Activated effector memory CD4-positive, alpha-beta T cell treated with Interleukin-2 at 50 U/mL for 16 hours (primary cell): ENCODE results near the gene EMC10.
"Not testable (repeated sequence)": the region's sequence is repeated elsewhere in the genome, so short reads cannot be mapped to it uniquely, and the experiment has no call there.

Experiments
- DNase-seq: peaks from one replicate; pipeline ENCODE4 v3.0.0-alpha.2; 2020

The EMC10 gene

GRCh38 chr19:50476224-50476906 lies at the start of gene EMC10, which contains the start of gene GARIN5A:
TSS of gene EMC10 (plus strand) at chr19:50476507. CDS start at chr19:50476545, 38 bp downstream.
TSS of gene GARIN5A (minus strand) at chr19:50476848. CDS start at chr19:50476388, 460 bp downstream.
- peak; percentile 88 for DNase-seq

- DNase-seq: no peak
Observed at GRCh38 chr19:50427318-50427925, 48.9 kb upstream of the EMC10 start.

DNA sequence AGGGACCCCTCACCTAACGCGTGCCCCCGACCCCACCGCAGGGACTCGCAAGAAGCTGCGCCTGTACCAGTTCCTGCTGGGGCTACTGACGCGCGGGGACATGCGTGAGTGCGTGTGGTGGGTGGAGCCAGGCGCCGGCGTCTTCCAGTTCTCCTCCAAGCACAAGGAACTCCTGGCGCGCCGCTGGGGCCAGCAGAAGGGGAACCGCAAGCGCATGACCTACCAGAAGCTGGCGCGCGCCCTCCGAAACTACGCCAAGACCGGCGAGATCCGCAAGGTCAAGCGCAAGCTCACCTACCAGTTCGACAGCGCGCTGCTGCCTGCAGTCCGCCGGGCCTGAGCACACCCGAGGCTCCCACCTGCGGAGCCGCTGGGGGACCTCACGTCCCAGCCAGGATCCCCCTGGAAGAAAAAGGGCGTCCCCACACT lies 48.3 kb upstream of the EMC10 start:
- DNase-seq: peak; percentile 13

GRCh38 chr19:50428772-50429463 lies 47.4 kb upstream of the EMC10 start:
- DNase-seq: no peak

DNA sequence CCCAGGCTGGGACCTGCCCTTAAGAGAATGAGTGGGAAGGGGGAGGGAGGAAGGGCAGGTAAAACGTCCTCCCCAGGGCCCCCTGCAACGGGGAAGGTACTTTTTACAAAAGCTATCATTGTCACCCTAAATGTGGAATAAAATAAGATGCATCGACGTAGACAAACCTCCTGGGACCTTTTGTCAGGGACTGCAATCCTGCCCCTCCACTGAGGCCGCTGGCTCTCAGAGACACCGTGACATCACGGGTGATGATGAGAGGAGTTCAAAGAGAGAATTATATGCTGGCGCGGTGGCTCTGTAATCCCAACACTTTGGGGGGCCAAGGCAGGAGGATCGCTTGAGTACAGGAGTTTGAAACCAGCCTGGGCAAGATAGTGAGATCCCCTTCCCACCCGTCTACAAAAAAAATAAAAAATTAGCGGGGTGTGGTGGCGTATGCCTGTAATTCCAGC lies 45.4 kb upstream of the EMC10 start:
- no peak for DNase-seq

DNA sequence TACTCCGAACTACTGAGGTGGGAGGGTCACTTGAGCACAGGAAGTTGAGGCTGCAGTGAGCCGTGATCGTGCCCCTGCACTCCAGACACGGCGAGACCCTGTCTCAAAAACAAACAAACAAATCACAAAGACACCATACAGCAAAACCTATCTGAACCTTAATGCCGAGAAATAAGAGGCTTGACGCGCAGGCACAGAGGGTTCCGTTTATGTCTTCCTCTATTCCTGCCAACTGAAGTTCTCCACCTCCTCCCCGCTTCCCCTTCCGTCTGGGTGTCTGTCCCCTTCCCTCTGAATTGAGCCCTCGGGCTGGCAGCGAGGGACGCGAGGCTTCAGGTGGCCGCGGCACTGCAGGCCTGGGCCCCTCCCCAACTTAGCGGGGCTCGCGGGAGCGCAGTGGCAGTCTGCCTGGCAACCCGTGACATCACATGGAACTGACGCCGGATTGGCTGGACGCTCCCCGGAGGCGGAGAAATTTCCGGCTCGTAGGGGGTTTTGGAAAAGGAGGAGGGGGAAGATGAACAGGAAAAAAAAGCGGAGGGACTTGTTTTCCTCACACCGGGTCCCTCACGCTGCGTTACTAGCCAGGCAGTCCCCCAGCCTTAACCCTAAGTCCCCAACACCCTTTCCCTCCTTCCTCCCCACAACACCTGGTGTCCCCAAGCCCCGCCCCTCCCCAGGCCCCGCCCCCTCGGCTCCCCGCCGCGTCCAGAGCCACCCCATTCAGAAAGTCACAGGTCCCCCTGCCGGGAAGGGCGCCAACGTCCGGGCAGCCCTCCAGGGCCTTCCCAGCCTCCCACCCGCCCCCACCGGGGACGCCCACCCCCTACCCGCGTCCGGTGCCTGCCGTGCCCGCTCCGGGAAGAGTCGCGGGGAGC lies 44.7 kb upstream of the EMC10 start:
- DNase-seq: peak; percentile 80

DNA sequence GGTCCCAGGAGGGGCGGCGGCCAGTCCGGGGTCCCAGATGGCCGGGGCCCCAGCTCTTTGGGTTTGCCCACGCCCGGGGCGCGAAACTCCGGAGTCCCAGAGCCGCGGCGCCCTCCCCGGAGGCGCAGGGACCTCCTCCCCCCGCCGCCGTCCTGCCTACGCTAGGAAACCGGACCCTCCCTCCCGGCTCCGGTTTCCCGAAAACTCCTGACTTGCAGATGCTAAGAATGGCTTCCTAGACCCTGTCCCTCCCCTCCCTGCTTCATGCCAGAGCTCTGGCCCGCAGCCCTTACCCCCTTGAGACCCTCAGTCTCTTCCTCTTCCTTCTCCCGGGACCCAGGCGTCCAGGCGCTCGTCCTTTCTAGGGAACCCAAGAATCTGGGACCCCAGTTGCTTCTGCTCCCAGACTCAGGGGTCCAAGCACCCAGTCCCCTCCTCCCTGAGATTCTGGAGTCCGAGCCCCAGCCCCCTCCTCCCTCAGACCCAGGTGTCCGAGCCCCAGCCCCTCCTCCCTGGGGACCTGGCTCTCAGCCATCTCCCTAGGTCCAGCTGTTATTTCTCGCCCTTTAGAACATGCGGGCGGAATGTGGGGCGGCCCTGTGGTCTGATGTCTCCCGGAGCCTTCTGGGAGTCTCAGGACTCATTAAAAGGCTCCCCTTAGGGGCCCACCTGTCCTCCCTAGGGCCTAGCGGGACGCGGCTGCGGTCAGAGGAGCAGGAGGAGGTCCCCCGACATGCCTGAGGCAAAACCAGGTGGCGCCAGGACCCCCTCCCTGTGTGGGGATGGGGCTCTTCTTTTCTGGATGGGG lies 43.9 kb upstream of the EMC10 start, which contains the start of gene MYBPC2:
Gene MYBPC2, plus strand, starts transcription at position 672 of the 808 bp plus-strand sequence. Its CDS starts 62 bp downstream, at position 734.
- DNase-seq: no peak

DNA sequence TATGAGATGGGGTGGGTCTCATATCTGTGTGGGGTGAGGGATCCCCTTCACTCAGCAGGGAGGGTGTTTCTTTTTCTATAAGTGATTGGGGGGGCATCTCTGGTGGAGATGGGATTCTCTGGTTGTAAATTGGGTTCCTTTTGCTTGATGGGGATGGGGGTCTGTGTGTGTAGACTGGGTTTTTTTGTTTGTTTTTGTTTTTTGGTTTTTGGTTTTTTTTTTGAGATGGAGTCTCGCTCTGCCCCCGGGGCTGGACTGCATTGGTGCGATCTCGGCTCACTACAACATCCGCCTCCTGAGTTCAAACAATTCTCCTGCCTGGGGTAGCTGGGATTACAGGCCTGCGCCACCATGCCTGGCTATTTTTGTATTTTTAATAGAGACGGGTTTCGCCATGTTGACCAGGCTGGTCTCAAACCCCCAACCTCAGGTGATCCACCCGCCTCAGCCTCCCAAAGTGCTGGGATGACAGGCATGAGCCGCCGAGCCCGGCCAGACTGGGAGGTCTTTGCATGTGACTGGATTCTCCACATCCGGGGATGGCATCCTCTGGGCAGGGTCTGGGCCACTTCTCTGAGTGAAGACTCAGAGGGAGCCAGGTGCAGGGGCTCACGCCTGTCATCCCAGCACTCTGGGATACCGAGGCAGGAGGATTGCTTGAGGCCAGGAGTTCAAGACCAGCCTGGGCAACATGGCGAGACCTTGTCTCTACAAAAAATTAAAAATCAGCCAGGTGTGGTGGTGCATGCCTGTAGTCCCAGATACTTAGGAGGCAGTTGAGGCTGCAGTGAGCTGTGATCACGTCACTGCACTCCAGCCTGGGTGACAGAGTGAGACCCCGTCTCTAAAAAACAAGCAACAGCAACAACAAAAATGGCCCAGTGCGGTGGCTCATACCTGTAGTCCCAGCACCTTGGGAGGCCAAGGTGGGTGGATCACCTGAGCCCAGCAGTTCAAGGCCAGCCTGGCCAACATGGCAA lies 42.8 kb upstream of the EMC10 start:
- no peak for DNase-seq

DNA sequence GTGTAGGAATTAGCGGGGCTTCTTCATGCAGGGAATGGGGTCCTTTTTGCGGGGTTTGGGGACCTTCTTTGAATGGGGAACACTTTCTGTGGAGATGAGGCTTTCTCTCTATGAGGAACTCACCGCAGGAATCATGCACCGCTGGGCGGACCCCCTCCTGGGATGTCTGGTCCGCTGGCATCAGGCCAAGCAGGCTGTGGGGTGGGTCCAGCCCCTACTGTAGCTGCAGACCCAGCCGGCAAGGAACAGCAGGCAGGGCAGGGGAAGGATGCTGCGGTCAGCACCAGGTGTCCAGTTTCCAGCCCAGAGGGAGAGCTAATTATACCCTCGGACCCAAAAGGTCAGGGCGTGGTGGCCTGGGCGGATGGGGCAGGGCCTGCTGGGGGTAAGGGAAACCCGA lies 41.8 kb upstream of the EMC10 start:
- no peak for DNase-seq

- DNase-seq: no peak
Observed at GRCh38 chr19:50435221-50435620, 41.1 kb upstream of the EMC10 start.

GRCh38 chr19:50435627-50436026 lies 40.7 kb upstream of the EMC10 start:
- no peak for DNase-seq

GRCh38 chr19:50437862-50438449 lies 38.4 kb upstream of the EMC10 start:
- DNase-seq: no peak

GRCh38 chr19:50439130-50439529 lies 37.2 kb upstream of the EMC10 start:
- DNase-seq: not testable (repeated sequence)

GRCh38 chr19:50444059-50444458 lies 32.2 kb upstream of the EMC10 start:
- DNase-seq: no peak

DNA sequence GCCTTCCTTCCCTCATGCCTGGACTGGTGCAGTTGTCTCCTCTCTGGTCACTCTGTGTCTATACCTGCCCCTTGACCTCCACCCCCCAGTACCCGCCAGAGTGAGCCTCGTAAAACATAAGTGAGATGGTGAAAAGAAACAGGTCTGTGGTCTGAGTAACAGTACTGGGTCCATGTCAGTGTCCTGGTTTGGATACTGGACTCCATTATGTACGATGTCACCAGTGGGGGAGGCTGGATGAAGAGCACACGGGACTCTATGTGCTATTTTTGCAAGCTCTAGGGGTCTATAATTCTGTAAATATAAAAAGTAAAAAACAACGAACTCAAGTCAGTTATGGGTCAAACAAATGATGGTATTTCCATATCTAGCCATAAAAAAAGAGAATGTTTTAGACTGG lies 29.3 kb upstream of the EMC10 start:
- no peak for DNase-seq

GRCh38 chr19:50447750-50448149 lies 28.6 kb upstream of the EMC10 start:
- DNase-seq: no peak

DNA sequence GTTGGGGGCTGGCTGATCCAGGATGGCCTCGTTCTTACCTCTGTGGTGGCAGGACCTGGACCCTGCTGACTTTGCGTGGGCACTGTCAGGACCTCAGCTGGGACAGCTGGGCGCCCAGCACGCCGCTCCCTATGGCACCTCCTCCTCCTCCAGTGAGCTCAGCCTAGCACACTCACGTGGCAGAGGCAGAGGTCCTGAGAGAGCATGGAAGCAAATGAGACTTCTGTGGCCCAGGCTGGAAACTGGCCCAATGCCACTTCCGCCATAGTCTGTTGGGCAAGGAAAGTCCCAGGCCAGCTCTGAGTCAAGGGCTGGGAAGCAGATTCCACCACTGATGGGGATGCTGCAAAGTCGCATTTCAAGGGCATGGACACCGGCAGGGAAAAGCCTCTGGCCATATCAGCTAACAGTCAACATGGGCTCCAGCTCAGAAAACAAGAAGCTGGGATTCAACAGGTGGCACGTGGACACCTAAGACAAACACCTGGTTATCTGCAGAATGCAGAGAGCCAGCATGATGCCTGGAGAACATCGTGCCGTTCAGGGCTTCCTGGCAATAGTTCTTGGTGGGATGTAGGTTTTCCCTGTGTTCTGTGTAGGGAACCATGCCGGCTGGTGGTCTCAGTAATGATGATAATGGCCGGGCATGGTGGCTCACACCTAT lies 26.9 kb upstream of the EMC10 start:
- no peak for DNase-seq

DNA sequence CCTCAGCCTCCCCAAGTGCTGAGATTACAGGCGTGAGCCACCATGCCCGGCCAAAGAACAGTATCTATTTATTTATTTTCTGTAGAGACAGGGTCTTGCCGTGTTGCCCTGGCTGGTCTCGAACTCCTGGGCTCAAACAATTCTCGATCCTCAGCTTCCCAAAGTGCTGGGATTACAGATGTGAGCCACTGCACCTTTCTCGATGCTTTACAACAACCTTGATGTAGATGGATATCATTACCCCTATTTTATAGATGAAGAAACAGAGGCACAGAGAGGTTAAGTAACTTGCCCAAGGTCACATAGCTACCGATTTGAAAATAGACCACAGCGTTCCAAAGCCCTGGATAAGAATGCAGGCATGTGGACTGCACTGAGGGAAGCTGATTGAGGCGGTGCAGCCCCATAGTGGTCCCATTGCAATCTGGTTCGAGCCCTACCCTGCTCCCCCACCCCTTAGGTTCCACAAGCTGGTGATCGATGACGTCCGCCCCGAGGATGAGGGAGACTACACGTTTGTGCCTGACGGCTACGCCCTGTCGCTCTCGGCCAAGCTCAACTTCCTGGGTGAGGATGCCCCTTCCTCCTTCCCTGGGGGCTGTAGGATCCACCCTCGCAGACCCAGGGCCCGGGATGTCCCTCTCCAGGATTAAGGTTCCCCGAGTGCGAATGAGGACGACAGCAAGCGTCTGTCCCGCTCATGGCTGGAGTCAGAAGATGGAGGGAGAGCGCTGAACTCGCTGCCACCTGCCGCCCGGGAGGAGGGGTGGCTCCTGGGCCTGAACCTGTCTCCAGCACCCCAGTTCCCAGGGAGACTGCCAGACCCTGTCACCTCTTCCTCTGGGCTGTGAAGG lies 25.7 kb upstream of the EMC10 start:
- DNase-seq: no peak

GRCh38 chr19:50451223-50451534 lies 25.1 kb upstream of the EMC10 start:
- no peak for DNase-seq
